HG02588 (cell line): ENCODE results near the gene FOXO1.
"Not testable (repeated sequence)": the region's sequence is repeated elsewhere in the genome, so short reads cannot be mapped to it uniquely, and the experiment has no call there.

Experiments
- ATAC-seq: cut with Tn5 transposase; IDR thresholded peaks from one replicate; pipeline ENCODE4 v1.9.1; 2021; ENCODE audit warnings: mild to moderate bottlenecking, moderate library complexity; ENCODE audit not compliant: unreplicated experiment

The FOXO1 gene

GRCh38 chr13:40666045-40666932 lies at the start of gene FOXO1:
TSS of gene FOXO1 (minus strand) at chr13:40666641. CDS start at chr13:40666212, 429 bp downstream.
- peak; percentile 57 for ATAC-seq

- not testable (repeated sequence) for ATAC-seq
Observed at GRCh38 chr13:40714433-40714832, 48.0 kb upstream of the FOXO1 start.

GRCh38 chr13:40706439-40706838 lies 40.0 kb upstream of the FOXO1 start:
- ATAC-seq: no peak

- ATAC-seq: peak; percentile 56
Observed at GRCh38 chr13:40697711-40698110, 31.3 kb upstream of the FOXO1 start.

GRCh38 chr13:40694426-40694825 lies 28.0 kb upstream of the FOXO1 start:
- ATAC-seq: no peak

- ATAC-seq: no peak
Observed at GRCh38 chr13:40692946-40693345, 26.5 kb upstream of the FOXO1 start.

GRCh38 chr13:40688781-40689180 lies 22.3 kb upstream of the FOXO1 start:
- no peak for ATAC-seq

GRCh38 chr13:40682449-40683240 lies 16.2 kb upstream of the FOXO1 start:
- ATAC-seq: no peak

- ATAC-seq: no peak
Observed at GRCh38 chr13:40681341-40682146, 15.1 kb upstream of the FOXO1 start.

GRCh38 chr13:40680659-40681323 lies 14.3 kb upstream of the FOXO1 start:
- ATAC-seq: no peak

- ATAC-seq: no peak
Observed at GRCh38 chr13:40679480-40679985, 13.1 kb upstream of the FOXO1 start.

GRCh38 chr13:40677064-40677463 lies 10.6 kb upstream of the FOXO1 start:
- no peak for ATAC-seq

- no peak for ATAC-seq
Observed at GRCh38 chr13:40676007-40676406, 9.6 kb upstream of the FOXO1 start.

- ATAC-seq: no peak
Observed at GRCh38 chr13:40673414-40673813, 7.0 kb upstream of the FOXO1 start.

- no peak for ATAC-seq
Observed at GRCh38 chr13:40672765-40673397, 6.4 kb upstream of the FOXO1 start.

- no peak for ATAC-seq
Observed at GRCh38 chr13:40671956-40672764, 5.7 kb upstream of the FOXO1 start.

- no peak for ATAC-seq
Observed at GRCh38 chr13:40670307-40670706, 3.9 kb upstream of the FOXO1 start.

GRCh38 chr13:40668335-40668734 lies 1.9 kb upstream of the FOXO1 start:
- ATAC-seq: no peak

- no peak for ATAC-seq
Observed at GRCh38 chr13:40667622-40667978, 1.2 kb upstream of the FOXO1 start.
